LNCAP (cell line): ENCODE data around the gene SNF8.
A peak's percentile ranks its signal among the peaks of the same experiment; 100 is the strongest.

Source experiments
- TF ChIP-seq, protein P1 (sequence below): fragments of 450-650 bp; IDR thresholded peaks from 2 replicates; pipeline ENCODE4 v1.5.1; 2017; ENCODE audit warnings: mild to moderate bottlenecking

The SNF8 gene

DNA sequence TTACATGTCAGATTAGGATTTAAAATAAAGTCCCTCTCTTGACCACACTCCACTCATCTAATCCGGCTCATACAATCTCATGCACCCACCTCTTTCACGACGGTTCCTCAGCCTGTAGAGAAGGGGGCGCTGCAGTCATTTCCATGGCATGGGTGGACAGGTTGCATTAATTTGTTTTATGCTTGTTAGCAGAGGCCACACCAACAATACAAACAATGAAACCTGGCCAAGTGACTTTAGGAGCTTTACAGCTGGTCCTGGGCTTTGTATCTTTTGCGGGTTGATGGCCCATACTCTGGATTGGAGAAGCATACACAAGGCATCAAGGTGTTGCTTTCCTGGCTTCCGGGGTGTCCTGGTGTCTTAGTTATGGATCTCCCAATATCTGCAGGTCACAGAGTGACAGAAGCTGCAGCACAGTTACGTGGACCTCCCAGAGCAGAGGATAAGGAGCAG lies 9.7 kb upstream of the SNF8 start:
- TF ChIP-seq, protein P1, sequence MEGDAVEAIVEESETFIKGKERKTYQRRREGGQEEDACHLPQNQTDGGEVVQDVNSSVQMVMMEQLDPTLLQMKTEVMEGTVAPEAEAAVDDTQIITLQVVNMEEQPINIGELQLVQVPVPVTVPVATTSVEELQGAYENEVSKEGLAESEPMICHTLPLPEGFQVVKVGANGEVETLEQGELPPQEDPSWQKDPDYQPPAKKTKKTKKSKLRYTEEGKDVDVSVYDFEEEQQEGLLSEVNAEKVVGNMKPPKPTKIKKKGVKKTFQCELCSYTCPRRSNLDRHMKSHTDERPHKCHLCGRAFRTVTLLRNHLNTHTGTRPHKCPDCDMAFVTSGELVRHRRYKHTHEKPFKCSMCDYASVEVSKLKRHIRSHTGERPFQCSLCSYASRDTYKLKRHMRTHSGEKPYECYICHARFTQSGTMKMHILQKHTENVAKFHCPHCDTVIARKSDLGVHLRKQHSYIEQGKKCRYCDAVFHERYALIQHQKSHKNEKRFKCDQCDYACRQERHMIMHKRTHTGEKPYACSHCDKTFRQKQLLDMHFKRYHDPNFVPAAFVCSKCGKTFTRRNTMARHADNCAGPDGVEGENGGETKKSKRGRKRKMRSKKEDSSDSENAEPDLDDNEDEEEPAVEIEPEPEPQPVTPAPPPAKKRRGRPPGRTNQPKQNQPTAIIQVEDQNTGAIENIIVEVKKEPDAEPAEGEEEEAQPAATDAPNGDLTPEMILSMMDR = peak; percentile 44; the same call in 1 of the 2 replicates

DNA sequence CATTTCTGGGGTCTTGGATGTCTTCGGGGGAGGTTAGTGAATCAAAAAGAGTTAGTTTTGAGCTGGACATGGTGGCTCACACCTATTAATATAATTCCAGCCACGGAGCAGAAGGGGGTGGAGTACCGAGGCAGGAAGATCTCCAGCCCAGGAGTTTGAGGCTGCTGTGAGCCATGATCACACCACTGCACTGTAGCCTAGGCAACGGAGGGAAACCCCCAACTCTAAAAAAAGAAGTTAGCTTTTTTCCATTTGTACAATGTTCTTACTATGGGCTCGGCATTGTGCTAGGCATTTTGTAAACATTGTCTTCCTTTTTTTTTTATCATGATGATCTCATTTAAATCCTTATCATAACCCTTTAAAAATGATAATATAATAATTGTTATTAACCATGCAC lies 8.3 kb upstream of the SNF8 start:
- TF ChIP-seq, protein P1 = no peak

DNA sequence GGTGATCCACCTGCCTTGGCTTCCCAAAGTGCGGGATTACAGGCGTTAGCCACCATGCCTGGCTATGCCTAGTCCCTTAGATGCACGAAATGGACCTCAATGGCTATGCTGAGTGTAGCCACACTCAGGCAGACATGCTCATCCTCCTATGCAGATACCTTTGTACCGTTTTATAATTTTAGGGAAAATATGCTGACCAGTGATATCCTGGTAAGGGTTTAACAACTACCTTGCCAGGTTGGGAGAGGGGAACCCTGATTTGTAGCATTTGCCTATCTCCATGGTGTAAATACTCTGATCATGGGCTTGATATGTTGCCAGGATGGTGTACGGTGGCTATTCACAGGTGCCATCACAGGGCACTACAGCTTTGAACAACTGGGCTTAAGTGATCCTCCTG lies 6.9 kb upstream of the SNF8 start:
- TF ChIP-seq, protein P1 = no peak

DNA sequence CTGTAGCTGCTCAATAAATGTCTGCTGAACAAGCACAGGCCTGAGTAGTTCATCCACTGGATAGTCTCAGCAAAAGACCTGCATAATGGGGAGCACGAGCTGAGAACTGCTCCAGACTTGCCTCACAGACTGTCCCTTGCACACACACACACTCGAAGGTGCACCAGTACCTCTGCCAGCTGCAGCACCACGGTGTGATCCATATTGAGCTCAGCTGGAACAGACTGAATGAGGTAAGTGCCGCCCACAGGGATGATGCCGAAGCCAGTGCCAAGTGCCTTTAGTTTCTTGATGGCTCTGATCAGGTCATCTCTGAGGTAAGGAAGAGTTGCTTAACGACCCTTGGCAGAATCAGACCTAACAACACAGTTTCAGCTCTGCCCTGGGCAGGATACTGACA lies 11.6 kb downstream of the SNF8 start:
- TF ChIP-seq, protein P1 = no peak

DNA sequence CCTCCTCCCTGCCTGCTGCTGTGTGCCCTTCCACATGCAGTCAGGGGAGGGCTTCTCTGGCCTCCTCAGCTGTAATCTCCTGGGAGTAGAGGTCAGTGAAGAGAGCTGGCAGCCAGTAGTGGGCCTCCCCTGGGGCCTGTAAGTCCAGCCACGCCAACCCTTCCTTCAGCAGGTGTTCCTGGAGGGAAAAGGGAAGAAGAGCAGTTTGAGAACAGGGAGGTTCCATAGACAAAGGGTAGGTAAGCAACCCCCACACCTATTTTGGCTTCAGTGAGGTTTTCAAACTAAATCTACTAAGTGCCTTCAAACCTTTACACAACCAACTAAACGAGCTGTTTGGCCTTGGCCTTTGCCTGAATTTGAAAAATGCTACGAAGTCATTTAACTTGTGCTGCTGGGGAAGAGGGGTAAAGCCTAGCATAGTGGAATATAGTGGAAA lies 14.2 kb downstream of the SNF8 start:
- TF ChIP-seq, protein P1 = no peak

DNA sequence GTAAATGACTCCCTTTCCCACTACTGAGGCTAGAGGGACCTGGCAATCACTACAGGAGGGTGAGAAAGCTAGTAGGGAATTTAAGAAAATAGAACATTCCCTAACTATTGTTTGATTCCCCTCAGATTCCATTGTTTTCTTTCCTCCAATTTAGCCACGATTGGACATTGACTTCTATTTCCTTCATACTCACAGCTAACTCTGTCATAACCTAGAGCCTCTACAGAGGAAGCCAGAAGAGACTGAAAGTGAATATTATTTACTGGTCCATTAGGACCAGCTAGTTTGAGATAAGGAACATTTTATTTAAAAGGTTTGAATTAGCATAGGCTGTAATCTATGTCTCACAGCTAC lies 14.9 kb downstream of the SNF8 start:
- TF ChIP-seq, protein P1 = no peak

DNA sequence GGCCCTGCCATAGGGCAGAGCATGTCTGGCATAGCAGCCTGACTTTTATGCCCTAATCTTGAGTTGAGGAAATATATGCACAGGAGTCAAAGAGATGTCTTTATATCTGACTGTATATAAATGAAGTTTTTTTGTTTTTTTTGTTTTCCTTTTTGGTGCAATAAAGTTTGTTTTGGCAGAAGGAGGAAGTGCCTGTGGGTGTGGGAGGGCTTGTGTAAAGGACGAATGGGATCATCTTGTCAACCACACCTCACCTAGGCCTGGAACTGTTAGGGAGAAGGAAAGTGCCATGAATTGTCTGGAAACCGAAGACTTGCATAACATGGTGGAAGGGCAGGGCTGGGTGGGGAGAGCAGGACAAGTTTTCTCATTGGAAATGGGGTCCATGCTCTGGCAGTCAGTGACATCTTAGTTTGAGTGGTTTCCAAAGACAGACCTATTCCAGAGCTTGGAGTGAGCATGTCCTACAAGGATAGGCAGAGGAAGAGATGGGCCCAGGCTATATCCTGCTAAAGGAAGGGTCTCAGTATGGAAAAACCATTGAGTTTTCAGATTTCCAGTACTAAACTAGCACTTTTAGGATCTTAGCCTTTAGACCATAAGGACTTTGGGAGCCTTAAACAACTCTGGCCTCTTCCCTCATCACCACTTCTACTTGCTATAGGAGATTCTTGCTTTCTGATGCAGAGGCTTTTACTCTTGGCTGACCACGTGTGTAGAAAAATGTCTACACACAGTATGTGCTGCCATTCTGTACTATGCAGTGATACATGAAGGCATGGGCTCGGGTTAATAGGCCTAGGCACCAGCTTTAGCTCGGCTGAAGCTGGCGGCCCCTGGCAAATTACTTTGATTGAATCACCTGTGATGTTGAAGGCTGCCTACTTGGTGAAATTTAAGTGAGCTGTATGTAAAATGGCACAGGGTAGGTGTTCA lies 15.5 kb downstream of the SNF8 start:
- TF ChIP-seq, protein P1 = no peak
